GM23338 (cell line): ENCODE measurements around the gene USP31. TPM values are rescaled to one million over a fixed set of nuclear protein-coding genes. Genes with fewer than 3 reads are reported as not detected.

Source experiments
- ATAC-seq: fragments of 200-7000 bp; cut with Tn5 transposase; 3 replicates; pipeline ENCODE4 v1.9.1; 2020
- DNase-seq: peaks from one replicate; pipeline ENCODE4 v3.0.0-alpha.2; 2015; ENCODE audit warnings: low spot score
- H2AFZ ChIP-seq: fragments of 200-600 bp; sonication (generic); 2 replicates; pipeline ENCODE4 v1.8.0; 2016; ENCODE audit warnings: antibody characterized with exemption, mild to moderate bottlenecking, moderate library complexity
- H3F3A ChIP-seq: fragments of 200-600 bp; sonication (generic); replicated peaks from 2 replicates; pipeline ENCODE4 v1.8.0; 2017; ENCODE audit warnings: antibody characterized with exemption, mixed run types, low read depth
- H3K27ac ChIP-seq: fragments of 200-600 bp; sonication (generic); 2 replicates; pipeline ENCODE4 v1.6.1; 2016; ENCODE audit warnings: low read depth
- H3K27me3 ChIP-seq: fragments of 200-600 bp; sonication (generic); 2 replicates; pipeline ENCODE4 v1.8.0; 2016; ENCODE audit warnings: mild to moderate bottlenecking, mixed run types, moderate library complexity; ENCODE audit not compliant: insufficient read depth
- H3K36me3 ChIP-seq: fragments of 200-600 bp; sonication (generic); 2 replicates; pipeline ENCODE4 v1.8.0; 2016; ENCODE audit warnings: mild to moderate bottlenecking; ENCODE audit not compliant: insufficient read depth
- H3K4me1 ChIP-seq: fragments of 200-600 bp; sonication (generic); 2 replicates; pipeline ENCODE4 v1.8.0; 2016; ENCODE audit warnings: mild to moderate bottlenecking, moderate library complexity; ENCODE audit not compliant: insufficient read depth
- H3K4me2 ChIP-seq: fragments of 200-600 bp; sonication (generic); 2 replicates; pipeline ENCODE4 v1.7.1; 2017; ENCODE audit warnings: mixed run types
- H3K4me3 ChIP-seq: fragments of 200-600 bp; sonication (generic); 2 replicates; pipeline ENCODE4 v1.6.1; 2016; ENCODE audit warnings: mixed run types
- H3K79me2 ChIP-seq: fragments of 200-600 bp; sonication (generic); replicated peaks from 2 replicates; pipeline ENCODE4 v1.8.0; 2017; ENCODE audit warnings: mild to moderate bottlenecking; ENCODE audit not compliant: insufficient read depth
- H3K9me2 ChIP-seq: fragments of 200-600 bp; sonication (generic); 2 replicates; pipeline ENCODE4 v1.8.0; 2017; ENCODE audit not compliant: insufficient read depth
- H4K20me1 ChIP-seq: fragments of 200-600 bp; sonication (generic); replicated peaks from 2 replicates; pipeline ENCODE4 v1.8.0; 2017; ENCODE audit warnings: mild to moderate bottlenecking; ENCODE audit not compliant: insufficient read depth
- H3K27ac Mint-ChIP-seq: 2 replicates; pipeline ENCODE4 v1.8.0; 2020; ENCODE audit warnings: inconsistent platforms, mild to moderate bottlenecking, moderate library complexity, mixed read lengths
- H3K27me3 Mint-ChIP-seq: 3 replicates; pipeline ENCODE4 v1.8.0; 2022; ENCODE audit warnings: low read depth, mild to moderate bottlenecking, moderate library complexity, mixed read lengths, inconsistent platforms; ENCODE audit not compliant: insufficient read depth, poor library complexity
- H3K36me3 Mint-ChIP-seq: 3 replicates; pipeline ENCODE4 v1.8.0; 2021; ENCODE audit warnings: low read depth, mild to moderate bottlenecking, inconsistent platforms, moderate library complexity, mixed read lengths
- H3K4me1 Mint-ChIP-seq: 3 replicates; pipeline ENCODE4 v1.8.0; 2020; ENCODE audit warnings: mild to moderate bottlenecking, inconsistent platforms, mixed read lengths
- H3K4me3 Mint-ChIP-seq: 3 replicates; pipeline ENCODE4 v1.8.0; 2021; ENCODE audit warnings: moderate library complexity, mild to moderate bottlenecking, inconsistent platforms, mixed read lengths
- H3K9me3 Mint-ChIP-seq: 3 replicates; pipeline ENCODE4 v1.8.0; 2020; ENCODE audit warnings: moderate library complexity, mild to moderate bottlenecking, inconsistent platforms, mixed read lengths
- CREB1 ChIP-seq: fragments of 250-450 bp; sonication (Bioruptor Pico); IDR thresholded peaks from 2 replicates; pipeline ENCODE4 v1.5.0; 2020; ENCODE audit warnings: low read depth, mild to moderate bottlenecking, moderate library complexity
- CTCF ChIP-seq, 2 experiments: fragments of 200-600 bp in 1 of 2; sonication (generic) in 1 of 2; conservative IDR thresholded peaks; 2 replicates each; pipeline versions ENCODE4 v1.5.1 to v1.6.1; 2016 to 2017; ENCODE audit warnings: antibody characterized with exemption in 2 of 2, low read depth in 2 of 2, mild to moderate bottlenecking in 2 of 2, moderate library complexity in 1 of 2
- ETS1 ChIP-seq: IDR thresholded peaks from 2 replicates; pipeline ENCODE4 v1.6.1; 2016; ENCODE audit warnings: antibody characterized with exemption
- EZH2 ChIP-seq: fragments of 200-600 bp; sonication (generic); IDR thresholded peaks from one replicate; pipeline ENCODE4 v1.8.0; 2017; ENCODE audit warnings: antibody characterized with exemption, mild to moderate bottlenecking, low read depth; ENCODE audit not compliant: unreplicated experiment
- EZH2phosphoT487 ChIP-seq: fragments of 200-600 bp; sonication (generic); IDR thresholded peaks from one replicate; pipeline ENCODE4 v1.8.1; 2018; ENCODE audit warnings: antibody characterized with exemption; ENCODE audit not compliant: unreplicated experiment
- JUNB ChIP-seq: IDR thresholded peaks from one replicate; pipeline ENCODE4 v1.6.1; 2016; ENCODE audit warnings: antibody characterized with exemption; ENCODE audit not compliant: unreplicated experiment
- NANOG ChIP-seq: IDR thresholded peaks from 2 replicates; pipeline ENCODE4 v1.6.1; 2016; ENCODE audit warnings: antibody characterized with exemption, borderline replicate concordance
- POLR2AphosphoS5 ChIP-seq: IDR thresholded peaks from 2 replicates; pipeline ENCODE4 v1.6.1; 2016; ENCODE audit warnings: antibody characterized with exemption, low read depth
- REST ChIP-seq: IDR thresholded peaks from one replicate; pipeline ENCODE4 v1.6.1; 2018; ENCODE audit warnings: antibody characterized with exemption; ENCODE audit not compliant: unreplicated experiment
- STAT1 ChIP-seq: IDR thresholded peaks from one replicate; pipeline ENCODE4 v1.6.1; 2016; ENCODE audit warnings: antibody characterized with exemption; ENCODE audit not compliant: unreplicated experiment
- ZNF114 ChIP-seq: fragments of 250-450 bp; sonication (Bioruptor Pico); IDR thresholded peaks from 2 replicates; pipeline ENCODE4 v1.5.0; 2020; ENCODE audit warnings: mild to moderate bottlenecking, moderate library complexity
- ZNF331 ChIP-seq: fragments of 250-450 bp; sonication (Bioruptor Pico); IDR thresholded peaks from 2 replicates; pipeline ENCODE4 v1.5.0; 2020; ENCODE audit warnings: low read depth, mild to moderate bottlenecking, moderate library complexity
- ZNF462 ChIP-seq: fragments of 250-450 bp; sonication (Bioruptor Pico); IDR thresholded peaks from 2 replicates; pipeline ENCODE4 v1.5.0; 2020; ENCODE audit warnings: mild to moderate bottlenecking, moderate library complexity
- polyA plus RNA-seq: library from polyadenylated mRNA; unstranded; fragments of >200 nt; fragmentation: Nextera tagmentation; extraction: Ambion mirVana; gene quantifications from 2 replicates; pipeline ENCODE4 v1.2.1, GENCODE V29; 2016
- total RNA-seq: library from RNA; depleted of rRNA; stranded (reverse); fragments of >200 nt; shearing (Covaris generic); gene quantifications from 2 replicates; pipeline ENCODE4 v1.2.3, GENCODE V29; 2014

Gene USP31
- total and polyA plus RNA-seq, 2 experiments from 2014 or later, result 4.3 to 17.9 TPM

- H2AFZ ChIP-seq, result no peak overlapping the region
- DNase-seq (no peak), ATAC-seq (no peak)
- H3K36me3 Mint-ChIP-seq, result peaks cover 5% of the 10 kb centered on the region; the same call in 2 of the 3 replicates
- no peaks in the 10 kb centered on the region for H3K36me3 ChIP-seq
- H3K27me3 ChIP-seq, result no peaks in the 10 kb centered on the region
- peaks cover 5% of the 10 kb centered on the region; the same call in 1 of the 3 replicates for H3K9me3 Mint-ChIP-seq
- H3K4me3 Mint-ChIP-seq, result no peak overlapping the region
- no peak overlapping the region for H3K4me3 ChIP-seq
- H3K27ac ChIP-seq, result no peak overlapping the region; the same call in 1 of the 2 replicates
- peaks cover 17% of the 10 kb centered on the region for H3K4me1 ChIP-seq
- peaks cover 30% of the 10 kb centered on the region; the same call in 2 of the 3 replicates for H3K4me1 Mint-ChIP-seq
- peaks cover 6% of the 10 kb centered on the region for H3K27me3 Mint-ChIP-seq
- H4K20me1 ChIP-seq, result peaks cover 13% of the 10 kb centered on the region
- no peak overlapping the region for H3K4me2 ChIP-seq
- no peak overlapping the region for H3K27ac Mint-ChIP-seq
- no peaks in the 10 kb centered on the region for H3F3A ChIP-seq
- TF ChIP-seq REST, result no peak
- no peak for TF ChIP-seq ZNF331 (CRISPR knock-in tag)
- no peak for TF ChIP-seq CTCF (conservative IDR thresholded peaks at IDR 0.05; ENCODE audit: low read depth in 2 of 2)
- no peak for TF ChIP-seq POLR2AphosphoS5
- no peak for TF ChIP-seq STAT1
- TF ChIP-seq ETS1, result no peak
- no peak for TF ChIP-seq EZH2phosphoT487
- no peak for TF ChIP-seq JUNB
- TF ChIP-seq EZH2, result no peak
- no peak for TF ChIP-seq NANOG
- no peak for TF ChIP-seq ZNF462
- TF ChIP-seq ZNF114 (CRISPR knock-in tag), result no peak
- no peak for TF ChIP-seq CREB1 (CRISPR knock-in tag)
- peaks cover 99% of the 10 kb centered on the region for H3K79me2 ChIP-seq
- no peaks in the 10 kb centered on the region for H3K9me2 ChIP-seq
These were observed 17.8 kb downstream of the USP31 start for GRCh38 chr16:23131436-23131835.
